OCI-M2 (cell line): ENCODE data around the gene SEC14L2.
"Not testable (repeated sequence)": the region's sequence is repeated elsewhere in the genome, so short reads cannot be mapped to it uniquely, and the experiment has no call there.

Experiments used
- DNase-seq: peaks from one replicate; lab custom pipeline; 2025; ENCODE audit not compliant: unreplicated experiment; lab: John Stamatoyannopoulos, UW

The SEC14L2 gene

GRCh38 chr22:30373331-30374325 is 23.2 kb upstream of the SEC14L2 start:
- no peak for DNase-seq

DNA sequence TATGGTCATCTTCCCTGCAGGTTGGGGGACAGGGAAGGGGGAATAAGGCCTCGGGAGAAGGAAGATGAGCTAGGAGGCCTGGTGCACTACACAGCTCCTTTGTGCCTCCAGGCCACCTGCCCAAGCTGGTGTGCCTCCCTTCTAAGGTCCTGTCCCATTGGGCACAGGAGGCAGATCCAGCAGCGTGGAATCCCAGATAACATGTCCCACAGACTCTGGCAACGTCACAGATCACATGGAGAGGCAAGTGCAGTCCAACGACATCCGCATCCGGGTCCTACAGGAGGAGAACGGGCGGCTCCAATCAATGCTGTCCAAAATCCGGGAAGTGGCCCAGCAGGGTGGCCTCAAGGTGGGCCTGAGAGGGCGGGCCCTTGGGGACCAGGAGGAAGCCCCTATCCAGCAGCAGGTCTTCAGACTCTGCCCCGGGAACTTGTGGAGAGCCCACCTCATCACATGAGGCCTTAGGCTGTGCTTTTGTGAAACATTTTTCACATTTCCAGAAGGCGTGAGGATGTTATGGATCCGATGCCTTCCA is 21.4 kb upstream of the SEC14L2 start:
- no peak for DNase-seq

- DNase-seq: no peak
Measured at GRCh38 chr22:30380011-30380410, 16.8 kb upstream of the SEC14L2 start.

- no peak for DNase-seq
Measured at GRCh38 chr22:30381264-30381663, 15.6 kb upstream of the SEC14L2 start.

DNA sequence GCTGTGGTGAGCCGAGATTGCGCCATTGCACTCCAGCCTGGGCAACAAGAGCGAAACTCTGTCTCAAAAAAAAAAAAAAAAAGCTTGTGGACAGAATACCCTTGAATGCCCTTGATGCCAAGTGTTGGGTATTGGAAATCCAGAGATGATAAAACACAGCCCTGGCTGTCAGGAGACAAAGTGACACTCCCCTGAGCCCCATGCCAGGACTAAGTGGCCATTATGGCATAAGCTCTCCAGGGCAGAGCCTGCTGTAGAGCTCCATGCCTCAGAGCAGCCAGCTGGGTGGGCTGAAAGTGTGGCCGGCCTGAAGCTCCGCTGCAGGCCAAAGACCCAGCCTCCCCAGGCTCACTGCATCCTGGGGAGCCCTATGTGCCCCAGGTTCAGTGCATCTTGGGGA is 14.5 kb upstream of the SEC14L2 start:
- no peak for DNase-seq

DNA sequence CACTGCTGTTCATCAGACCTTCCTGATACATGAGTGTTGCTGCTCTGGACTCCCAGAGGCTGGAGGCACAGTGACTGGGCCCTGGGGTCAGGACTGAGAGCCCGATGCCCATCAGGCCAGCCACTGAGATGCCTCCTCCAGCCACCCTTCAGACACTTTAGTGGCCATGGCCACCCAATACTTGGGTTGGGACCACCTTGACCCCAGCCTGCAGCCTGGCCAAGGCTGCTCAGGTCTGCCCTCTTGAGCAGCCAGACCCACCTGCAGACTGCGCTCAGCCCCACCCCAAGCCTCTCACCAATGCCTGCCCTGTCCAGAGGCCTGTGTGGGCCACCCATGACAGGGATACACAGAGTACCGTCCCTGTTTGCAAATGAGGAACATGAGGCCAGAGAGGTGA is 13.8 kb upstream of the SEC14L2 start:
- DNase-seq: no peak

DNA sequence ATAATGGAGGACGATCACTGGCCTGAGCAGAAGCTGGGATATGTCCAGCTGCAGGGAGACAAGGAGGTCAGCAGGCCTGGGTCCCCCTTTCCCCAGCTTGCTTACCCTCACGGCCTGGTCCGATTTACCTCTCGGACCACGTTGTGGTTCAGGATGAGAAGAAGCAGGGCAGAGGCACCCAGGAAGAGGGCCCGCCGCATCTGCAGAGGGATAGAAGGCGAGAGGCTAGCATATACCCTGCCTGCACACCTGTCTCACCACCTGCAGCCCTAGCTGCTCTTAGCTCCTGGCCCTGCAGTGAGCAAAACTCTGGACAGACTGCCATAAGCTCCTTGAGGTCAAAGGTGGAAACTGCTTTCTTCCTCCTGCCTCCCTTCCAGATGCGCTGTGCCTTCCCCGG is 10.9 kb upstream of the SEC14L2 start:
- DNase-seq: no peak

- DNase-seq: no peak
Measured at GRCh38 chr22:30386608-30386959, 10.2 kb upstream of the SEC14L2 start.

GRCh38 chr22:30386960-30387827 is 9.6 kb upstream of the SEC14L2 start, which contains the start of gene RNF215:
RNF215 (minus strand) TSS chr22:30387411; CDS start chr22:30387313, 98 bp downstream.
- no peak for DNase-seq

DNA sequence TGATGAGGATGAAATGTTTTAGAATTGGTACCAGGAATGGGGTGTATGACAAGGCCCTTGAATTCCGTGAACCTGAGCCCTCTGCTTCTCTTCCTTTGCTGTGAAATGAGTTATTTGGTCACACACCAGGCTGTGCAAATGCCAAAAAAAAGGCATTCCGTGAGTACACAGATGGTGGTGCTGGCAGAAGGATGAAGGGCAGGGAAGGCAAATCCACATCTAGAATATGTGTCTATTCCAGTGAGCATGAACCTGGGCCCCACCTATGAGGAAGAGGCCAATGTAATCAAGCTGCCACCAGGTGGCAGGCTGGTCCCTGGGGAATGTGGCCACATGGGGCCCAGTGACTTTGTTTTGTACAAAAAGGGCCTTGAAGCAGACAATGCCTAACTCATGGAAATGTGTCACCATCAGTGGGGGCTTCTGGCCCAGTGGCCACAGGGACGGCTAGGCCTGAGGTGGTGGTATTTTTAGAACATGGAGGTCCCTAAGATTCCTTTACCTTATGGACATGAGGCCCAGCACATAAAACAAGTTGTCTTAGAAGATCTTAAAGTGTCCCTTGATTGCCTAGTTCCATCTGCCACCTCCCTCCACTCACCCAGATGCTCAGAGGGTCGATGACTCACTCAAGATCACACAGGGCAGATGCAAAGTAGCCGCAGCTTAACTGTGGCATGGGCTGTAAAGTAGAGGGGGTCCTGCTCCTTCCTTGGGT is 5.7 kb upstream of the SEC14L2 start:
- DNase-seq: no peak

- DNase-seq: no peak
Measured at GRCh38 chr22:30392661-30393321, 4.0 kb upstream of the SEC14L2 start.

DNA sequence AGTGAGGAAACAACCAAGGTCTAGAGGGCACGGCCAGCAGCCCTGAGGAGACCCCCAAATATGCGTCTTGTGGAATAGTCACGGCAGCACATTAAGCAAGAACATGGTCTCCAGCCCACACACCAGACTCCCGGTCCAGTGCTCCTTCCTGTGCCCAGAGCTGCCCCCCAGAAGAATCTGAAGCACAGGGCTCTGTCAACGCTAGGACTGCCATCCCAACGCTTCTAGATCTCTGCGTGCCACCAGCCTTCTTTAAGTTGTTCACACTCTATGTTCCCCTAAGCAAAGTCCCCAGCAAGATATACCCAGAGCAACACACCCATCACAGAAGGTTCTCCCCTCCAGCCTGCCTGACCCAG is 3.5 kb upstream of the SEC14L2 start:
- DNase-seq: no peak

GRCh38 chr22:30393885-30394284 is 2.9 kb upstream of the SEC14L2 start:
- DNase-seq: no peak

DNA sequence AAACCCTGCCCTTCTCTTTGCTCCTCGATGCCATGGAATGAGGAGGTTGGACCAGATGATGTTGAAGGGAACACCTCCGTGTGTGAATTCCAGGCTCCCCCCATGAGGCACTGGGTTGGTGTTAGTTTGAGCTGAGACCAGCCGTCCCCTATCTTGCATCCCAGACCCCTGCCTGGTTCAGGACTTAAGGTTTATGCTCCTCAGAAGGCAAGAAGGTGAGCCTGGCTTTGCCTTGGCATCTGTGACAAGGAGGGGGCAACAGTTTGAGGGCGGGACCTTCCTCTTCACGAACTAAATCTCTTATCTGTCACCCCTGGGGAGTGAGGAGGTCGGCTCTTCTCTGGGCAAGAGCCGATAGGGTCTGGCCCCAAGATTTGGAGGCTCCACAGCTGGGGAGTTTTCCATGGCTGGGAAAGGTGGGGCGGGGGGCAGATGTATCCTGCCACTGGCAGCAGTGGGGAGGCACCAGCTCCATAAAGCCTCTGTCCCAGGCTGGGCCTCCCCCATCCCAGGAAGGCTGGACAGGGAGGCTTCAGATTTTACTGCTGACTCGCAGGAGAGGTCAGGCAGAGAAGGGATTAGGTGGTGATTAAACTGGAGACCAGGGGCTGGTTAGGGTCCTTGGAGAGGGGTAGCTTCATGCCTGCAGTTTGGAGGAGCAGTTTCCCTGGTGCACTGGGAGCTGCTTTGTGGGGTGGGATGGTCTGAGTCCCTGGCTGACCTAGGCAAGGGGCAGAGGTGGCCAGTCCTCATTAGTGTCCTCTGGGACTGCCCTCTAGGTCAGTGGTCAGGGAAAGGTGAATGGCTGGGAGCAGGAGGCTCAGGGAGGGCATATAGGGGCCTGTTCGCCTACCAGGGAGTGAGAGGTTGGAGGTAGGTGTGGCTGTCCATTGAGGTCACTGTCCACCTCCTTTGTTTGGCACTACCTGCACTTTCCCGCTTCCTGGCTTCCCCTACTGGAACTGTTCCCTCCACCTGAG is 1.1 kb downstream of the SEC14L2 start:
- DNase-seq: no peak

DNA sequence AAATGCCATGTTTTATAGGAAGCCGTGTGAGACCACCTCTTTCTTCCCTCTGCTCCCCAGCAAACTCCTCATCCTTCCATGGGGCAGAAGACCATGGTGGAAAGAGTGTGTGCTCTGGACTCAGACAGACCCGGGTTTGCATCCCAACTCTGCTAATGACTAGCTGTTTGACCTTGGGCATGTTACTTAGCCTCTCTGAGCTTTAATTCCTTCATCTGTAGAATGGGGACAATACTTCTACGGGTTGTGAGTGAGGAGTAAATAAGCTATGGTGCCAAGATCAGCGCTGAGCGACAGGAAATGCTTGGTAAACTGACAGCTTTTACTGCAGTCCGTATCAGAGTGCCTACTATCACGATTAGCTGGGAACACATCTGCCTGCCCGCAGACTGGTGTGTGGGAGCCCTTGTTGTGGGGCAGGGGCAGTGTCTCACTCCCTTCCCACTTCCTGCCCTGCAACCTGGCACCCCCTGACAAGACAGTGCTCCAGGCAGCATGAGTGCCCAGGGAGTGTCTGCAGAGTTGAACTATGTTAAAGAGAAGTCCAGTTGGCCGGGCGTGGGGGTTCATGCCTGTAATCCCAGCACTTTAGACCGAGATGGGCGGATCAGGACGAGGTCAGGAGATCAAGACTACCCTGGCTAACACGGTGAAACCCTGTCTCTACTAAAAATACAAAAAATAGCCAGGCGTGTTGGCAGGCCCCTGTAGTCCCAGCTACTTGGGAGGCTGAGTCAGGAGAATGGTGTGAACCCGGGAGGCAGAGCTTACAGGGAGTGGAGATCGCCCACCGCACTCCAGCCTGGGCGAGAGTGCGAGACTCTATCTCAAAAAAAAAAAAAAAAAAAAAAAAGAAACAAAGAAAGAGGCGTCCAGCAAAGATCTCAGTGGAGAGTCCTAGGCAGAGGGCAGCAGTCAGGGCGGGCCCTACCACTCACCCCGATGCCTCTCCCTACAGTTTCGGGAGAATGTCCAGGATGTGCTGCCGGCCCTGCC is 2.2 kb downstream of the SEC14L2 start:
- DNase-seq: no peak

DNA sequence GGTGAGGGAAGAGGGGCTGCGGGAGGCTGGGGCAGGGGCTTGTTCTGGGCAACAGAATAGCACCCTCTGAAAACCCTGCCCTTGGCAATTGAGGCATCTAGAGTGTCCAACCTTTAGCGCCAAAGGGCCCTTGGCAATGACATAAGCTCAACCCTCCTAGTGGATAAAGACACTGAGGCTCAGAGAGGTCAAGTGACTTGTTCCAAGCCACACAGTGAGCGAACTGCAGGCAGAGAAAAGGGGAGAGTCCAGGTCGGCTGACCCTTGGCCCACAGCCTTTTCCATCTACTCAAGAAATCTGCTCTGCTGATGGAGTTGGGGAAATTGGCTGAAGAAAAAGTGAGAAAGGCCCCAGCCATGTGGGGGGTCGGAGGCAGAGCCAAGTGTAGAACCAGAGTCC is 2.9 kb downstream of the SEC14L2 start:
- DNase-seq: no peak

GRCh38 chr22:30400159-30400558 is 3.3 kb downstream of the SEC14L2 start:
- DNase-seq: no peak

- not testable (repeated sequence) for DNase-seq
Measured at GRCh38 chr22:30401024-30401423, 4.2 kb downstream of the SEC14L2 start.
